GM11168 (cell line): ENCODE measurements around the gene CA14.
"Not testable (repeated sequence)": the region's sequence is repeated elsewhere in the genome, so short reads cannot be mapped to it uniquely, and the experiment has no call there.

Experiments
- in situ Hi-C: fragments of 300-500 bp; cut with MboI; formaldehyde crosslinking; loops from one replicate; pipeline ENCODE4 v1.12.0; 2022; ENCODE audit warnings: low sequenced_read_pairs; ENCODE audit not compliant: unreplicated experiment

Gene CA14

DNA sequence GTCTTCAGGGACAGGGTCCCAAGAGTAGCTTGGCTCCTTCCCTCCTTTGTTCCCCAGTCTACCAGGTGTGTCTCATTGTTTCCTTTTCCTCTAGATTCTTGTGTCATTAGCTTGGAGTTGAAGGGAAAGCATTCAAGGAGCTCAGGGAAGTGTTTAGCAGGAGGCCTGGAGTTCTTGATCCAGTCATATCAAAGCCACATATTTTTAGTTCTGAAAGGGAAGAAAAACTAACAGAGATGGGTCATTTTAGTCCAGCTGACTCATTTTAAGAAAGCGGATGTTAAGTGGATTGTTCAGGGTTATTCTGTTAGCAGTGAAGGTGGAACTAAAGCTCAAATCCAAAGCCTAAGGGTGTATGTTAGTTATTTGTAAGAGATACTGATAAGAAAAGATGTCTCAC is 15.7 kb downstream of the CA14 start:
- in situ Hi-C loops, result no loop called here

- in situ Hi-C loops, result no loop called here
Observed at GRCh38 chr1:150280138-150280707, 22.6 kb downstream of the CA14 start.

DNA sequence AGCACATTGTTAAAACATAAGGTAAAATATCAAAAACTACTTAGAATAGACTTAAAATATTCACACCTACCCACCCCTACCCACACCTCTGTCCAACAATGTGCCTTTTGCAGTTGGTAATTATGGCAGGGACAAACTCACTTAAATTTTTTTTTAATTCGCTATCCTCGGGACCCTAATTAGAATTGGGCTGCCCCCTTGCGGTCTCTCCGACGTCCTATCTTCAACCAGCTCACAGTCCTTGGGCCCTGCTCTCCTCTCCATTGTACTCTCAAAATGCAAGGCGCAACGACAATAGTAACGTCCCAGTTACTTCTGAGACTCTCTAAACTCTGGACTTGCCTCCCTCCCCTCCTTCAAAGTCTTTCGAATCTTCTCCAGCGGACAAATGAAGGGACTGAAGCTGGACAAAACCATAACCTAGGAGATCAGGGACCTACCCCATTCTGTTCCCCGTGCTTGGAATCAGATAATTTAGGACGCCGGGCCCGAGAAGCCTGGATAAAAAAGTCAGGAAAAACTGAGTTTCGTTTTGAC is 23.7 kb downstream of the CA14 start:
- in situ Hi-C loops, result no loop called here

- in situ Hi-C loops, result no loop called here
Observed at GRCh38 chr1:150281758-150282557, 24.4 kb downstream of the CA14 start, which contains the start of gene CIART. Gene CIART (plus strand): TSS chr1:150282554. CDS start chr1:150283268, 714 bp downstream.

GRCh38 chr1:150282558-150282958 is 25.0 kb downstream of the CA14 start:
- in situ Hi-C loops, result no loop called here

DNA sequence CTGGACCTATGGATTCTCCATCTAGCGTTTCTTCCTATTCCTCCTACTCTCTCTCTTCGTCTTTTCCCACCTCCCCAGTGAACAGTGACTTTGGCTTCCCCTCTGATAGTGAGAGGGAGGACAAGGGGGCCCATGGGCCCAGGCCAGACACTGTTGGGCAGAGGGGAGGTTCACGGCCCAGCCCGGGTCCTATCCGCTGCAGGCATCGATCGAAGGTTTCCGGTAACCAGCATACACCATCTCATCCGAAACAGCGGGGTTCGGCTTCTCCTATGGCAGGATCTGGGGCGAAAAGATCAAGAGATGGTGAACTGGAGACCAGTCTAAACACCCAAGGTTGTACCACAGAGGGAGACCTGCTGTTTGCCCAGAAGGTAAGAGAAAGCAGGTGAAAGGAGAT is 25.7 kb downstream of the CA14 start:
- in situ Hi-C loops, result no loop called here

- in situ Hi-C loops, result no loop called here
Observed at GRCh38 chr1:150288382-150288781, 30.8 kb downstream of the CA14 start.

DNA sequence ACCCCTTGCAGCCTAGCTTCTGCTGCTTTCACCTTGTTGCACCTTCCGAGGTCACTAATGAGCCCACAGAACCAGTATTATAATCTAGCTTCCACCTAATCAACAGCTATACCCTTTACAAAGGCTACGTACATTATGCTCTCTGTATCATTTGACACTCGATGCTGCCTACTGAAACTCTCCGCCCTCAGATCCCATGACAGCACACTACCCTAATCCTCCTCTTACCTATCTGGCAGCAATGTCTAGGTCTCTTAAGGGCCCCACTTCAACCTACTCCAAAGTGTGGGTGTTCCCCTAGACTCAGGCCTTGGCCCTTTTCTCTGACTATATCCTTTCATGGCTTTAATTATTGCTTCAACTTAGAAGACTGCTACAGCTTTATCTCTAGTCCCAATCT is 31.2 kb downstream of the CA14 start:
- in situ Hi-C loops, result no loop called here

GRCh38 chr1:150293433-150294253 is 36.1 kb downstream of the CA14 start, which contains the start of gene MRPS21:
Gene MRPS21 (plus strand): TSS chr1:150293861. CDS start chr1:150294367, 506 bp downstream.
- in situ Hi-C loops, result no loop called here

DNA sequence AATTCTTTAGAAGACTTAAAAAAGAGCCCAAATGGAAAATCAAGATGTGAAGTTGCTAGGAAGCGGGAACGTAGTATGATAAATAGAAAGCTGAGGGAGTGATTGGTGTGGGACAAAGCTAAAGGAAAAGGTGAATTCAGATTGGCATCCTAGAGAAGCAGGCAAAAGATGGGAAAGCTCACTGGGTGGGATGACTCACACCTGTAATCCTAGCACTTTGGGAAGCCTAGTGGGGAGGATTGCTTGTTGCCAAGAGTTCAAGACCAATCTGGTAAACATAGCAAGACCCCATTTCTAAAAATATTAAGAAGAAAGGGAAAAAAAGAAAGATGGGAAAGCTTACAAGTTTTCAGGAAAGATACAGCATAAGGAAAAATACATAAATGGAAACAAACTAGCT is 37.9 kb downstream of the CA14 start:
- in situ Hi-C loops, result no loop called here

- in situ Hi-C loops, result no loop called here
Observed at GRCh38 chr1:150299716-150300115, 42.1 kb downstream of the CA14 start.

GRCh38 chr1:150302338-150302737 is 44.8 kb downstream of the CA14 start:
- in situ Hi-C loops, result no loop called here

DNA sequence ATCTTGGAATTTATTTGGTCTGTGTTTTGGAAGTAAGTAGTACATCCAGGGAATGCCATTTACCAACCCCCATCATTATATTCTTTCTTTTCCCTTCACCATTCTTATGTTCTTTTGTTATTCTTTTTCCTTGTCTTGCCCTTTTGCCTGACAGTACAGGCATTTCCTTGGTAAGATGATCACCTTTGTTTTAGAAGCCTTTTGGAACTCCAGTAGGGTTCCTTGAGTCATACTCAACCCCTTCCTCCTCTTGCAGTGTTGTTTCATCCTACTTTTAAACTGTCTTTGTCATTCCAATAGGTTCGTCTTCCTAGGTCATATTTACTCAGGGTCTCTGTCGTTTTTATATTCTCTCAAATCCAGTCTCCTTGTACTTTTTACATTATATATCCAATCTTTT is 45.3 kb downstream of the CA14 start:
- in situ Hi-C loops, result no loop called here

- in situ Hi-C loops, result not testable (repeated sequence)
Observed at GRCh38 chr1:150308585-150308984, 51.0 kb downstream of the CA14 start.

DNA sequence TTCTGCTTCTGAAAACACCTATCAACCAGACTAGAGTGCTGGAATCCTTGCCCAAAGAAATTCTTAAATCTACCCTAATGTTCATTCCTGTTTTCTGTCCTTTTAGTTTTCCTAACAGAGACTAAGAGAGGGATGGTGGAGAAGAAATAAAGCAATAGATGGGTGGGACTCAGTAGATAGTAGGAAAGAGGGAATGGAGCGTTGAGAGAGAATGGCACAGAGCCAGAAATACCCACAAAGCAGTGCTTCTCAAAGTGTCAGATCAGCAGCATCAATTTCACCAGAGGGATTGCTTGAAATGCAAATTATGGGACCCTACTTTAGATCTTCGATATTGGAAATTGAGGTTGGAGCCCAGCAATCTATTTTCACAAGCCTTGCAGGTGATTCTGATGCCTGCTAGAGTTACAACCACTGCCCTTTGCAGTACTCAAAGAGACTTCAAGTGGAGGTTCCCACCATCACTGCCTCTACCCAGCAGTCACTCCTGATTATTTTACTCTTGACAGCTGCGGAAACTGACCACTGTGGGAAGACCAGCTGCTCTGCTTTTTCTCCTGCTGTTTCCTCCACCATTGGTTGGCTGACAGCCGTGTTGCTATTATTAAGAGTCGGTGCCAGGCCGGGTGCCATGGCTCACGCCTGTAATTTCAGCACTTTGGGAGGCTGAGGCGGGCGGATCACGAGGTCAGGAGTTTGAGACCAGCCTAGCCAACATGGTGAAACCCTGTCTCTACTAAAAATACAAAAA is 52.4 kb downstream of the CA14 start:
- in situ Hi-C loops, result no loop called here

DNA sequence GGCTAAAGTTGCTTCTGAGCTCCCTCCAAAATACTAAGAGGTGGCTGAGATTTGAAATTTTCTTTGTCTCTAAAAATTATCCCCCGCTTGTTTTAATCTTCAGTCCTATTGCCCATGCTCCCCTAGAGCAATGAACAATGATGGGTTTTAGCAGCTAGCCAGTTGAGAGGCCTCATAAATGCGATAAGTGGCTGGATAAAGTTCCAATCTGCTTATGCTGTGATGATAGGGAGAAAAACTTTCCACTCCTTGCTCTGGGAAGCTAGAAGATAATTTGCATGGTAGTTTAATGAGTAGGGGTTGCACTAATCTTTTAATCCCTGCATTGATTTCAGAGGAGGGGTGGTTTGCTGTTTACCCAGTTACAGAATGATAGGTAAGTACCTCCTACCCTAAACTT is 54.2 kb downstream of the CA14 start:
- in situ Hi-C loops, result no loop called here
